Thyroid gland (tissue), 4 donors: ENCODE data around the gene PNMA8B. TPM values are rescaled to one million over a fixed set of nuclear protein-coding genes. Genes with fewer than 3 reads are reported as not detected.

Source experiments
- DNase-seq, 2 donors: peaks; one replicate each; pipeline ENCODE4 v3.0.0-alpha.2; 2019
- H3K27ac ChIP-seq, 3 donors: fragments of 200-600 bp; sonication (generic); 1 replicate in 2 of 3; 2 replicates in 1 of 3; pipeline ENCODE4 v1.5.1; 2016 to 2019; ENCODE audit warnings: mild to moderate bottlenecking in 1 of 3, moderate library complexity in 1 of 3
- H3K27me3 ChIP-seq: fragments of 200-600 bp; sonication (generic); one replicate; pipeline ENCODE4 v1.5.1; 2019
- H3K36me3 ChIP-seq, 2 donors: fragments of 200-600 bp; sonication (generic); one replicate each; pipeline ENCODE4 v1.5.1; 2016 to 2019
- H3K4me1 ChIP-seq, 2 donors: fragments of 200-600 bp; sonication (generic); one replicate each; pipeline ENCODE4 v1.5.1; 2017 to 2019
- H3K4me3 ChIP-seq, 3 donors: fragments of 200-600 bp; sonication (generic); replicated peaks in 1 of 3; 1 replicate in 2 of 3; 2 replicates in 1 of 3; pipeline ENCODE4 v1.5.1; 2016; ENCODE audit warnings: mild to moderate bottlenecking in 1 of 3
- H3K9me3 ChIP-seq: fragments of 200-600 bp; sonication (generic); one replicate; pipeline ENCODE4 v1.5.1; 2017
- CTCF ChIP-seq, 6 experiments: fragments of 200-600 bp in 3 of 6; fragments of 450-650 bp in 3 of 6; sonication (generic) in 3 of 6; IDR thresholded peaks; one replicate each; pipeline ENCODE4 v1.5.1; 2016 to 2019; ENCODE audit warnings: antibody characterized with exemption in 6 of 6, mild to moderate bottlenecking in 2 of 6, inconsistent platforms in 1 of 6, moderate library complexity in 1 of 6
- POLR2A ChIP-seq, 2 donors: fragments of 450-650 bp; IDR thresholded peaks; one replicate each; pipeline ENCODE4 v1.6.1; 2017; ENCODE audit warnings: antibody characterized with exemption in 2 of 2, mild to moderate bottlenecking in 2 of 2, moderate library complexity in 1 of 2
- WGBS, 2 donors: methylation state at CpG; one replicate each; pipeline ENCODE4 v1.1.5; 2017; 5-methylcytosine and 5-hydroxymethylcytosine counted together
- intact Hi-C: fragments of 100-400 bp; cut with DNase I; formaldehyde crosslinking; loops from one replicate; pipeline ENCODE4 v1.15.1; 2023
- total RNA-seq, 4 donors: library from RNA; depleted of rRNA; stranded (reverse); fragments of >200 nt; gene quantifications; one replicate each; pipeline ENCODE4 v1.2.3, GENCODE V29; 2016

PNMA8B gene
- total RNA-seq, 4 donors from 2014 or later, result 1.3 to 1.5 (median 1.5) TPM

GRCh38 chr19:46442808-46443450, 52.7 kb downstream of the PNMA8B start:
- Histone ChIP-seq H3K4me3 (no peak overlapping the region), H3K36me3 (no peaks in the 10 kb centered on the region), H3K27me3 (no peaks in the 10 kb centered on the region), H3K27ac (peak overlapping the region; percentile 12 to 36 (median 14)), H3K9me3 (no peaks in the 10 kb centered on the region), H3K4me1 (peaks cover 9 to 11% of the 10 kb centered on the region in 2 donors)
- TF ChIP-seq POLR2A (IDR thresholded peaks at IDR 0.05) (no peak), CTCF (IDR thresholded peaks at IDR 0.05) (no peak)
- 53 to 57% methylated on average over 8 of the region's 8 CpGs for WGBS, 2 donors
- intact Hi-C loops, result no loop called here
- peak; percentile 66 to 74 for DNase-seq

GRCh38 chr19:46441866-46442265, 53.8 kb downstream of the PNMA8B start:
- Histone ChIP-seq H3K36me3 (no peaks in the 10 kb centered on the region), H3K27me3 (no peaks in the 10 kb centered on the region), H3K4me1 (peaks cover 9 to 11% of the 10 kb centered on the region in 2 donors), H3K9me3 (no peaks in the 10 kb centered on the region), H3K27ac (peak overlapping the region in 1 of 3 donors; percentile 36), H3K4me3 (no peak overlapping the region)
- DNase-seq, result no peak
- 73 to 85% methylated on average over 1 of the region's 1 CpG for WGBS, 2 donors
- TF ChIP-seq POLR2A (IDR thresholded peaks at IDR 0.05), result no peak
- intact Hi-C loops, result no loop called here

Other genes with a start within 250 kb of the PNMA8B start
- 10 to 100 TPM; 49.1 to 88.3 (median 66.0) TPM for gene HIF3A, start 198.8 kb downstream of the PNMA8B start, total RNA-seq
- 100 to 1,000 TPM in 1 of 4 donors, 10 to 100 TPM in 3; 63.3 to 112 (median 80.7) TPM for gene PPP5C, start 148.8 kb downstream of the PNMA8B start, total RNA-seq
- gene CCDC8, start 82.3 kb downstream of the PNMA8B start, total RNA-seq, result 10 to 100 TPM; 16.8 to 34.9 (median 29.3) TPM
- gene PNMA8C, start 66.9 kb downstream of the PNMA8B start, total RNA-seq, result under 1 TPM in 1 of 4 donors, not detected in 3; 0.11 TPM
- gene PNMA8A, start 24.3 kb downstream of the PNMA8B start, total RNA-seq, result 10 to 100 TPM in 3 of 4 donors, 1 to 10 TPM in 1; 8.9 to 33.8 (median 19.5) TPM
- gene CALM3, start 105.5 kb upstream of the PNMA8B start, total RNA-seq, result 100 to 1,000 TPM; 108 to 190 (median 155) TPM
- gene PTGIR, start 129.2 kb upstream of the PNMA8B start, total RNA-seq, result 10 to 100 TPM in 2 of 4 donors, 1 to 10 TPM in 2; 9.0 to 21.9 (median 12.7) TPM
- not detected for gene GNG8, start 140.3 kb upstream of the PNMA8B start, total RNA-seq
- 1 to 10 TPM; 1.7 to 3.2 (median 2.7) TPM for gene DACT3, start 165.3 kb upstream of the PNMA8B start, total RNA-seq
- gene PRKD2, start 221.2 kb upstream of the PNMA8B start, total RNA-seq, result 10 to 100 TPM; 23.7 to 40.7 (median 32.7) TPM